Osteoblast (primary cell): Measurements from ENCODE around the gene CHRD. TPM values are rescaled to one million over a fixed set of nuclear protein-coding genes. Genes with fewer than 3 reads are reported as not detected.
"Not testable (repeated sequence)": the region's sequence is repeated elsewhere in the genome, so short reads cannot be mapped to it uniquely, and the experiment has no call there.

Source experiments
- DNase-seq: peaks from one replicate; pipeline ENCODE4 v3.0.0; 2011; ENCODE audit warnings: low spot score, mixed read lengths; ENCODE audit not compliant: insufficient read length; ENCODE audit errors: missing footprints
- H2AFZ ChIP-seq: 2 replicates; pipeline ENCODE4 v1.6.0; 2011; ENCODE audit warnings: mild to moderate bottlenecking, low read length
- H3K27ac ChIP-seq: 2 replicates; pipeline ENCODE4 v1.5.1; 2011; ENCODE audit warnings: mild to moderate bottlenecking, low read depth, low read length, moderate library complexity
- H3K27me3 ChIP-seq: 2 replicates; pipeline ENCODE4 v1.6.0; 2012; ENCODE audit warnings: mild to moderate bottlenecking, control low read depth, inconsistent platforms, low read length, moderate library complexity; ENCODE audit not compliant: insufficient read depth
- H3K36me3 ChIP-seq: 2 replicates; pipeline ENCODE4 v1.5.1; 2011; ENCODE audit warnings: mild to moderate bottlenecking, low read length, control low read depth, moderate library complexity; ENCODE audit not compliant: insufficient read depth
- H3K4me1 ChIP-seq: 2 replicates; pipeline ENCODE4 v1.5.1; 2011; ENCODE audit warnings: mild to moderate bottlenecking, low read length, control low read depth, moderate library complexity; ENCODE audit not compliant: insufficient read depth
- H3K4me2 ChIP-seq: 2 replicates; pipeline ENCODE4 v1.6.0; 2011; ENCODE audit warnings: mild to moderate bottlenecking, low read length; ENCODE audit not compliant: insufficient read depth
- H3K4me3 ChIP-seq: fragments of 200-600 bp; sonication (generic); 3 replicates; pipeline ENCODE4 v1.5.1; 2012; ENCODE audit warnings: mild to moderate bottlenecking, low read length, inconsistent platforms; ENCODE audit not compliant: insufficient read depth
- H3K79me2 ChIP-seq: 2 replicates; pipeline ENCODE4 v1.6.0; 2012; ENCODE audit warnings: mild to moderate bottlenecking, low read length, control low read depth, inconsistent platforms; ENCODE audit not compliant: insufficient read depth
- H3K9me3 ChIP-seq: 2 replicates; pipeline ENCODE4 v1.5.1; 2011; ENCODE audit warnings: low read depth, low read length, control low read depth
- H4K20me1 ChIP-seq: 2 replicates; pipeline ENCODE4 v1.6.0; 2012; ENCODE audit warnings: mild to moderate bottlenecking, low read length, control low read depth; ENCODE audit not compliant: insufficient read depth
- total RNA-seq: library from RNA; depleted of rRNA; stranded (reverse); fragments of >200 nt; gene quantifications from 2 replicates; pipeline ENCODE4 v1.2.3, GENCODE V29; 2012
- TF ChIP-seq, protein P1 (sequence below): IDR thresholded peaks from 2 replicates; pipeline ENCODE4 v1.5.1; 2011; ENCODE audit warnings: mild to moderate bottlenecking, low read depth, low read length, moderate library complexity; ENCODE audit errors: extremely low read depth

Gene CHRD
- total RNA-seq, 1 donor, result 0.36 TPM

DNA sequence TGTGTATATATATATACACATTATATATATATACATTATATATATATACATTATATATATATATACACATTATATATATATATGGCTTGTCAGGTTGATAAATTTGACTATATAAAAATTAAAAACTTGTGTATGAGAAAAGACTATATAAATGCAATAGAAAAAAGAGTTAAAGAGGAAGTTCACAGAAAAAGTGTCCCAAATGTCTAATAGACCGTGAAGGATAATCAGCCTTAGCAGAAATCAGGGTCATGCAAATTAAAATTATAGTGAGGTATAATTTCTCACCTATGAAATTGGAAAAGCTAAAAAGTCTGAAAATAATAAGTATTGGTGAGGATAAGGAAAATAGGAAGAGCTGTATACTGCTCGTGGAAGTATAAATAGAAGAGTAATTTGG lies 51.1 kb downstream of the CHRD start:
- no peak for DNase-seq
- Histone ChIP-seq H3K4me3 (no peak overlapping the region), H2AFZ (no peak overlapping the region), H3K36me3 (no peaks in the 10 kb centered on the region), H3K9me3 (no peaks in the 10 kb centered on the region), H3K27ac (no peak overlapping the region), H3K4me2 (no peak overlapping the region), H3K27me3 (peaks cover 10% of the 10 kb centered on the region), H4K20me1 (no peaks in the 10 kb centered on the region), H3K4me1 (peaks cover 5% of the 10 kb centered on the region), H3K79me2 (no peaks in the 10 kb centered on the region)
- TF ChIP-seq, protein P1, sequence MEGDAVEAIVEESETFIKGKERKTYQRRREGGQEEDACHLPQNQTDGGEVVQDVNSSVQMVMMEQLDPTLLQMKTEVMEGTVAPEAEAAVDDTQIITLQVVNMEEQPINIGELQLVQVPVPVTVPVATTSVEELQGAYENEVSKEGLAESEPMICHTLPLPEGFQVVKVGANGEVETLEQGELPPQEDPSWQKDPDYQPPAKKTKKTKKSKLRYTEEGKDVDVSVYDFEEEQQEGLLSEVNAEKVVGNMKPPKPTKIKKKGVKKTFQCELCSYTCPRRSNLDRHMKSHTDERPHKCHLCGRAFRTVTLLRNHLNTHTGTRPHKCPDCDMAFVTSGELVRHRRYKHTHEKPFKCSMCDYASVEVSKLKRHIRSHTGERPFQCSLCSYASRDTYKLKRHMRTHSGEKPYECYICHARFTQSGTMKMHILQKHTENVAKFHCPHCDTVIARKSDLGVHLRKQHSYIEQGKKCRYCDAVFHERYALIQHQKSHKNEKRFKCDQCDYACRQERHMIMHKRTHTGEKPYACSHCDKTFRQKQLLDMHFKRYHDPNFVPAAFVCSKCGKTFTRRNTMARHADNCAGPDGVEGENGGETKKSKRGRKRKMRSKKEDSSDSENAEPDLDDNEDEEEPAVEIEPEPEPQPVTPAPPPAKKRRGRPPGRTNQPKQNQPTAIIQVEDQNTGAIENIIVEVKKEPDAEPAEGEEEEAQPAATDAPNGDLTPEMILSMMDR, result no peak

DNA sequence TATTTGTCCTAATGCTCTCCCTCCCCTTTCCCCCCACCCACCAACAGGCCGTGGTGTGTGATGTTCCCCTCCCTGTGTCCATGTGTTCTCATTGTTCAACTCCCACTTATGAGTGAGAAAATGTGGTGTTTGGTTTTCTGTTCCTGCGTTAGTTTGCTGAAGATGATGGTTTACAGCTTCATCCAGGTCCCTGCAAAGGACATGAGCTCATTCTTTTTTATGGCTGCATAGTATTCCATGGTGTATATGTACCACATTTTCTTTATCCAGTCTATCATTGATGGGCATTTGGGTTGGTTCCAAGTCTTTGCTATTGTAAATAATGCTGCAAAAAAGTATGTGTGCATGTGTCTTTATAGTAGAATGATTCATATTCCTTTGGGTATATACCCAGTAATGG lies 53.3 kb downstream of the CHRD start:
- not testable (repeated sequence) for H3K4me1 ChIP-seq, H3K27me3 ChIP-seq

DNA sequence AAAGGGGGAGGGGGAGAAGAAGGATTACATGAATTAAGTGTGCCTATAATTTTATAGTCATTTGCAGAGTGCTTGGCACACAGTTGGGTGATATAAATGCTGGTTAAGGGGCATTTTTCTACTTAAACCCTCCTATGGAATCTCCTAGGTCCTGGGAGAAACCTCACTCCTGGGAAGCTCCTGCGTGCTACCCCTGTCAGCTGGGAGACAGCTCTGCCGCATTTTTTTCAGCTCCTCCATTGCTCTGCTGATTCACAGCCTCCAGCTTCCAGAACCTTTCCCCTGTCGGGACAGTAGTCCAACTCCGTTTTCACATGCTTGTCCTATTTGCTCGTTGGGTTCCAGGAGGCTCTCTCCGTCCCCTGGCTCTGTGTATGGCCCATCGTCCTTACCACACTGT lies 59.2 kb downstream of the CHRD start:
- DNase-seq, result no peak
- Histone ChIP-seq H3K4me3 (no peak overlapping the region), H3K4me2 (no peak overlapping the region), H3K27me3 (peaks cover 12% of the 10 kb centered on the region), H3K9me3 (no peaks in the 10 kb centered on the region), H3K36me3 (no peaks in the 10 kb centered on the region), H3K79me2 (no peaks in the 10 kb centered on the region), H3K4me1 (no peaks in the 10 kb centered on the region), H3K27ac (no peak overlapping the region), H4K20me1 (no peaks in the 10 kb centered on the region), H2AFZ (no peak overlapping the region)
- TF ChIP-seq, protein P1, result no peak

More for the DNA sequence above, 53.3 kb downstream of the CHRD start:
- H3K36me3 ChIP-seq, H4K20me1 ChIP-seq, H2AFZ ChIP-seq, H3K4me3 ChIP-seq, DNase-seq, H3K79me2 ChIP-seq, H3K4me2 ChIP-seq, H3K9me3 ChIP-seq, H3K27ac ChIP-seq: not testable (repeated sequence)

Other genes with a start within 250 kb of the CHRD start
- 19.4 and 22.1 TPM in 2 replicates for gene EIF2B5, start 244.7 kb upstream of the CHRD start, total RNA-seq
- 51.6 and 60.4 TPM in 2 replicates for gene DVL3, start 224.7 kb upstream of the CHRD start, total RNA-seq
- gene AP2M1, start 205.2 kb upstream of the CHRD start, total RNA-seq, result 375 and 427 TPM in 2 replicates
- 44.8 and 46.7 TPM in 2 replicates for gene ABCF3, start 193.9 kb upstream of the CHRD start, total RNA-seq
- gene VWA5B2, start 150.5 kb upstream of the CHRD start, total RNA-seq, result not detected in 2 replicates
- gene ALG3, start 131.1 kb upstream of the CHRD start, total RNA-seq, result 26.8 and 28.9 TPM in 2 replicates
- gene EEF1AKMT4, start 130.4 kb upstream of the CHRD start, total RNA-seq, result 2.7 and 3.3 TPM in 2 replicates
- not detected in 2 replicates for gene CAMK2N2, start 118.5 kb upstream of the CHRD start, total RNA-seq
- gene ECE2, start 104.0 kb upstream of the CHRD start, total RNA-seq, result not detected in 2 replicates
- gene PSMD2, start 80.8 kb upstream of the CHRD start, total RNA-seq, result 259 and 301 TPM in 2 replicates
- 215 and 245 TPM in 2 replicates for gene EIF4G1, start 65.4 kb upstream of the CHRD start, total RNA-seq
- gene FAM131A, start 42.5 kb upstream of the CHRD start, total RNA-seq, result 9.8 and 10.6 TPM in 2 replicates
- gene CLCN2, start 18.4 kb upstream of the CHRD start, total RNA-seq, result 3.2 and 4.3 TPM in 2 replicates
- 47.4 and 61.2 TPM in 2 replicates for gene POLR2H, start 18.3 kb upstream of the CHRD start, total RNA-seq
- gene THPO, start 1.8 kb upstream of the CHRD start, total RNA-seq, result under 0.01 TPM in 1 of 2 replicates, not detected in the other
- 3.6 and 4.1 TPM in 2 replicates for gene EPHB3, start 181.7 kb downstream of the CHRD start, total RNA-seq